Suppressor macrophage treated with lipopolysaccharide for 4 hours (primary cell): ENCODE results near the gene DHX34.
"Not testable (repeated sequence)": the region's sequence is repeated elsewhere in the genome, so short reads cannot be mapped to it uniquely, and the experiment has no call there.

ENCODE experiments used
- DNase-seq: peaks from one replicate; pipeline ENCODE4 v3.0.0-alpha.2; 2020

DHX34 gene

GRCh38 chr19:47390533-47391488 is 41.7 kb downstream of the DHX34 start:
- DNase-seq, result no peak

DNA sequence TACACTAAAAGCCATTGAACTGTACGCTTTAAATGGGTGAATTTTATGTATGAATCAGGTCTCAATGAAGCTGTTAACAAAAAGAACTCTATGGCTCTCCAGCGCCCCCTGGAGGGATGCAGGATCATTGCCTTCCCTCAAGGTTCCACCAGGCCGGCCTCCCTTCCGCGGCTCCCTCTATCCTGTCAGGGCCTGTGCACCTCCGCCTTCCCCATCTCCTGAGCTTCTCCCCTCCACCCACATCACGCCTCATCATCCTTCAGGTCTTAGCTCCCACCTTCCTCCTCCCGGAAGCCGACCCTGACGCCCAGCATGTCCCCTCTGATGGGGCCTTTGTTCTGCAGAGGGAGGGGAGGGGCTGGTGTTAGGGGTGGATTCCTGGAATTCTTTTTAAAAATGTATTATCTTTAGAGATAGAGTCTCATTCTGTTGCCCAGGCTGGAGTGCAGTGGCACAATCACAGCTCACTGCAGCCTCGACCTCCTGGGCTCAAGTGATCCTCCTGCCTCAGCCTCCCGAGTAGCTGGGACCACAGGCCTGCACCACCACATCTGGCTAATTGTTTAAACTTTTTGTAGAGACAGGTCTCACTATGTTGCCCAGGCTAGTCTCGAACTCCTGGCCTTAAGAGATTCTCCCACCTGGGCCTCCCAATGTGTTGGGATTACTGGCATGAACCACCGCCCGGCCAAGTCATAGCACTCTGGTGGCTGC is 42.6 kb downstream of the DHX34 start:
- peak; percentile 89 for DNase-seq

DNA sequence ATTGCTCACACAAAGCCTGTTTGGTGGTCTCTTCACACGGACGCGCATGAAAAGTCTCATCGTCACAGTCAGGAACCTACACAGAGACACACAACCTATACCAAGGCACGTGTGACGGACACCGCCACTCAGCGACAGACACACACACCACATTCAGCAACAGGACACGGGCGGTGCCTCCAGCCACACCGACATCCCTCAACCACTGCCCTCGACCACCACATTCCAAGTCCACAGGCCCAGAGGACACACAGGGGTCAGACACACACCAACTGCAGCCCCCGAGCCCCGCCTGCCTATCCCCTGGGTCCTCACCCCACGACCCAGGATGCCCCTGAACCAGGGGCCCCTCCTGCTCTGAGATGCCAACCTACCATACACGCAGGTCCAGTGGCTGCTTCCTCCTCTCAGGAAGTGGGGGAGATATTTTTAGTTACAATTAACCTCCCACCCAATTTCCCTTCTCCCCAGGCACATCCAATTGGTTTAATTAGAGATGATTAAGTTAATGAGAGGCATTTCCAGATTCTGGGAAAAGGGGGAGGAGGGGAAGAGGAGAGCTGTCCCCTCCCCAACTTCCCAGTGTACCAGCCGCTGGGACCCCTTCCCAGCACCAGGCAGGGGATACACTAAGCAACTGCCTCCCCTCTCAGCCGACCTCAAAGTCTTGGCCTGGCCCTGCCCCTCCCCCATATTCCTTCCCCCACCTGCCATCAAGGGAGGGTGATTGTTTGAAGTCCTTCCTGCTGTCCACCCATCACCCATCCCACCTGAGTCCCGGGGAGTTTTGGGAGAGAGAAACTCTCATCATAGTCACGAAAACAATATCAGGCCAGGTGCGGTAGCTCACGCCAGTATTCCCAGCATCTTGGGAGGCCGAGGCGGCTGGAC is 49.8 kb downstream of the DHX34 start:
- no peak for DNase-seq

- DNase-seq, result no peak
These were observed 53.4 kb downstream of the DHX34 start for GRCh38 chr19:47402504-47402903.

DNA sequence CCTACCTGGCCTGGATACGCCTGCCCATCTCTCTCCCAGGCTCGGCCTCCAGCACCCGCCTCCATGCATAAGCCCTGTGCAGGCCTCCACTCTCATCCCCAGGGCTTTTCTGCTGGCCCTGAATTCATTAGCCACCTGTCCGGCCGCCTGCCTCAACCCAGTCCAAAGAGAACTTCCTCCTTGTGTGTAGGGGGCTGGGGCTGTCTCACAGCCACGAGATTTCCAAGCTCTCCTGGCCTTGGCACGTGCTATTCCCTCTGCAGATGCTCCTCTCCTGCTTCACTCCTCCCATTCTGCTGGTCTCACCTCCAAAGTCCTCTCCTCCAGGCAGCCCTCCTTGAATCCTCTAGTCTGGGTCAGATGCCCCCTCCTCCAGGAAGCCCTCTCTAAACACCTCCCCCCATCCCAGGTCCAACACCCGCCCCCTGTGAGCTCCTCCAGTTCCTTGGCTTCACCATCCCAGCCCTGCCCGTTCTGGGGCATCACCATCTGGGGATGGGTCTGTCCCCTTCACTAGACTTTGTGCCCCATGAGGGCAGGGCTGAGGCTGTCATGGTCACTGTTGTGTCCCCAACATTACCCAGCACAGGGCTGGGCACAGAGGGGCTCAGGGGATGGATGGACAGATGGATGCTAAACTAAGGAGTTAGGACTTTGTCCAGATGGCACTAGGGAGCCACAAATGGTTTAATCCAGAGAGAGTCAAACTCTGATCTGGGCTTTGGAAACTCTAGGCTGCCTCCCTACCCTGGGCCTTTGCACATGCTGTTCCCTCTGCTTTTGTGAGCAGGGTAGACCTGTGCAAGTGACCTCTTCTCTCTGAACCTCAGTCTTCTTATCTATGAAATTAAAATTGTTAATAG is 55.5 kb downstream of the DHX34 start:
- no peak for DNase-seq

DNA sequence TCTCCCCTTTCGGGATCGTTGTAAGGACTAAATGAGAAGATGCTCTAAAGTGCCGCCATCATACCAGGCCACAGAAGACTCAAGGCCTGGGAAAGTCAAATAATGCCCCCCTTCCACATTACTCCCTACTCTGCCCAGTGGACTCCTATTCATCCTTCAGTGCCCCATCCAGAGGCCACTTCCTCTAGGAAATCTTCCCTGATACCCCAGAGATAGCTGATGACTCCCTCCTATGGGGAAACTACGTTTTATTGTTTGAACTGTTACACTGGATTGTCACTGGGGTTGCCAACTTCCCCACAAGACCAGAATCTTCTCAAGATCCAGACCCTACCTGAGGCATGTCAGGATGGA is 56.1 kb downstream of the DHX34 start:
- DNase-seq, result no peak

GRCh38 chr19:47405854-47406417 is 56.8 kb downstream of the DHX34 start:
- DNase-seq, result no peak

DNA sequence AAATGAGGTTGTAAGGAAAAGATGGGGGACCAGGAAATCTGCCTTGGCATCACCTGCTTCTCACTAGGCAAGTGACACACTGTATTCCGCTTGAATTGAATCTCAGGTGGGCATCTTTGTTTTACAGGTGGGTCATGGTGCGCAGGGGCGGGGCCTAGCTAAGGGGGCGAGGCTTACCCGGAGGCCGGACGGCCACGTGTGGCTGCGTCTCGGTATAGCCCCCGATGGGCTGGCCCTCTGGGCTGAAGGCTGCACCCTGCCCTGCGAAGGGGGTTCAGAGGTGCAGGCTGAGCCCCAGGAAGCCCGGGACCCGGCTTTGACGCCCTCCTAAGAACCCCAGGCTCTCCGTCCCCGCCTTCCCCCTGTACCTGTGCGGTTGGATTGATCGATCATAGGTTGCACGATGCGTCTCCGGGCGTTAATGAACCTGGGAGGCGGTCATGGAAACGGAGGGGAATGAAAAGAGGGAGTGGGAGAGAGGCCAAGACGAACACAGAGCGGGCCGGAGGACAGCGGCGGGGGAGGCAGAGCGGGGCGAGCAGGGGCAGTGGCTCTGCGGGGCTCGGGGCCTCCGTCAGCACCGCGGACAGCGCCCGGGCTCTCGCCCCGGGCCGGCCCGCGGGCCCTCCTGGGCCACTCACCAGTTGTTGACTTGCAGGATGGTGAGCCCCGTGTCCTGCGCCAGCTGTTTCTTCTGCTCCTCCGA is 57.7 kb downstream of the DHX34 start:
- peak; percentile 24 for DNase-seq

GRCh38 chr19:47407417-47407774 is 58.3 kb downstream of the DHX34 start:
- no peak for DNase-seq

- no peak for DNase-seq
These were observed 59.2 kb downstream of the DHX34 start for GRCh38 chr19:47408156-47408938.

DNA sequence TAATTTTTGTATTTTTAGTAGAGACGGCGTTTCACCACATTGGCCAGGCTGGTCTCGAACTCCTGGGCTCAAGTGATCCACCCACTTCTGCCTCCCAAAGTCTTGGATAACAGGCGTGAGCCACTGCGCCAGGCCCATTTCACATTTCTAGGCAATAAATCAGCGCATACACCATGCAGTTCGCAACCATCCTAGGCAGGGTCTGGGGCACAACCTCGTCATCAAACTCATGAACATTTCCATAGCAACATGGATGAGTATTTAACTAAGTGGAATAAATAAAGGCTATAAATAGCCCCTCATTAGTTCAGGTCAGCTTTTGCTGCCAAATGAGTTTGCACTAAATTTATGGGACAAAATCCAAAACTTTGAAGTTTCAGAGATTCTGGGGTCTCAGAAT is 62.0 kb downstream of the DHX34 start:
- DNase-seq, result no peak

DNA sequence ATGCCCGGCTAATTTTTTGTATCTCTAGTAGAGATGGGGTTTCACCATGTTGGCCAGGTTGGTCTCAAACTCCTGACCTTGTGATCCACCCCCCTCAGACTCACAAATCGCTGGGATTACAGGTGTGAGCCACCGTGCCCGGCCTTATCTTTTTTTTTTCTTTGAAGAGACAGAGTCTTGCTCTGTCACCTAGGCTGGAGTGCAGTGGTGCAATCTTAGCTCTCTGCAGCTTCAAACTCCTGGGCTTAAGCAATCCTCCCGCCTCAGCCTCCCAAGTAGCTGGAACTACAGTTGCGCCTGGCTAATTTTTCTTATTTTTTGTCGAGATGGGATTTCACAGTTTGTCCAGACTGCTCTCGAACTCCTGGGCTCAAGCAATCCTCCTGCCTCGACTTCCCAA is 62.6 kb downstream of the DHX34 start:
- not testable (repeated sequence) for DNase-seq

- no peak for DNase-seq
These were observed 64.8 kb downstream of the DHX34 start for GRCh38 chr19:47413941-47414340.

GRCh38 chr19:47414469-47414868 is 65.4 kb downstream of the DHX34 start:
- peak; percentile 47 for DNase-seq

GRCh38 chr19:47415953-47416642 is 67.0 kb downstream of the DHX34 start:
- no peak for DNase-seq

DNA sequence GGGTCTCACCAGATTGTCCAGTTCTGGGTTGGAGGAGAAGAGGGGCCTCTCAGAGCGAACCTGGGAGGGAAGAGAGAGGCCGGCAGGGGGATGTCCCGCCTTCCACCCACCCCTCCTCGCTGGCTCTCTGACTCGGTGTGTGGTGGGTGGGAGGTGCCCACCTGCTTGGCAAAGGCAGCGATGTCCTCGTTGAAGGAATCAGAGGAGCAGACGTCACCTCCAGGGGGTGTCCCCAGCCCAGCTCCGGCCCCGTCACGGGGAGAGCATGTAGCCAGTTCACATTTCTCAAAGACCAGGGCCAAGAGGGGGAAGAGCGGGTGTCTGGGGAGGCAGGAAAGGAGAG is 67.5 kb downstream of the DHX34 start:
- no peak for DNase-seq

DNA sequence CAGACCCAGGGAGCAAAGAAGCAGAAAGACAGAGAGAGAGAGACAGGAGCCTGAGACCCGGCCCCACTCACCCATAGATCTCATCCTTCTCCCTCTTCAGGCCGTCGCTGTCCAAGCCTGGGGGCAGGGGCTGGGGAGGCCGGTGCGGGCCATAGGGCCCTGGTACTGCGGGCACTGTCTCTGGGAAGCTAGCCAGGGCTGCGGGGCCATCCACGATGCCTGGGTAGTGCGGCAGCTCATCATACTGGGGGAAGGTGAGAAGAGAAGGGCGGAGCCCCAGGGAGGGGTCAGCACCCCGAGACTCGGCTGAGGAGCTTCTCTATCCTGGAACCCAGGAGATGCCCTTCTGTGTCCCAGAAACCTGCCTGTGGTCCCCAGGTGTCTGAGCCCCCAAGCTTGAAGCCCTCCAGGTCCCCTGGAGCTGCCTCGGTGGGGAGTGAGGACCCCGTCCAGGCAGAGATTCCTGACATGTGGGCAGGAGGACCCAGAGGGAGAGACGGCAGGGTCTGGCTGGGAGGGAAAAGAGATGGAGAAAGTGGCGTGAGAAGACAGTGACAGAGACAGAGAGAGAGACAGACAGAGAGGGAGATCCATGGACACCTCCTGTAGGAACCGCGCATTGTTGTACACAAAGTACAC is 68.1 kb downstream of the DHX34 start:
- DNase-seq, result no peak

DNA sequence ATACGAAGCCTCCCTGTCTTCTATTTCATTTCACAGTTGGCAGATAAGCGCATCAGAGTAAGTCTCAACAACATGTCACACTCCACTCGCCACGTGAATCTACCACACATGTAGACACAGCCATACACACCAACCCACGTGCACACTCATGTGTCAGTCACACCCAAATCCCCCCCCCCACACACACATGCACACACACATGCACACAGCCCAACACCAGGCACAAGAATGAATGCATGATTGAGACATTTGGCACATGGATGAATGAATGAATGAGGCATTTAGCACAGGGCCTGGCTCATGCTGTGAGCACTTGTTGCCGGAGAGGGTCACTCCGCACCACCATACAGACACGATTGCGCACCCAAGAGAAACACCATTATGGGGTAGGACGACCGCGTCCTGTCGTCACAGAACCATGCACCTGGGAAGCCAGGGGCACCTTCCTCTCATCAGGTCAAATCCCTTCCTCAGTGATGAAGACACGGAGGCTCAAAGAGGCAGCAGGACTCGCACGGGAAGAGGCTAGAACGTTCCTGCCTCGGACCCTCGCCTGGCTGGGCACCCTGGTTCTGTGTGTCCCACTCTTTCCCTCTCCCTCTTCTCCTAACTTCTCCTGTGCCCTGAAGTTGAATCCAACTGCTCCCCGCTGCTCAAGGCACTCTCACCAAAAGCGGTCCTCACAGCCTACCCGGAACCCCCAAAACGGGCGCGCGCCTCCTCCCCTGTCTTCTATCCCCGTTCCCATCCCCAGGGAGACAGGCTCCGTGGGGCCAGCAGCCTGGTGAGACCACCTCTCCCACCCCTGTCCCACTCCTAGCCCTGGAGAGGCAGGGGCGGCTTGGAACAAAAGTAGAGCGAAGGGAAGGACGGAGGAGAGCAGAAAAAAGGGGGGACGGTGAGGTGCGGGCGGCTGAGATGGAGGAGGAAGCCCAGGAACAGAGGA is 68.9 kb downstream of the DHX34 start:
- DNase-seq, result no peak
